GM19452 (cell line): ENCODE data around the gene MAP2K2.

ENCODE experiments used
- ATAC-seq: cut with Tn5 transposase; IDR thresholded peaks from one replicate; pipeline ENCODE4 v1.9.1; 2021; ENCODE audit not compliant: unreplicated experiment

Gene MAP2K2

DNA sequence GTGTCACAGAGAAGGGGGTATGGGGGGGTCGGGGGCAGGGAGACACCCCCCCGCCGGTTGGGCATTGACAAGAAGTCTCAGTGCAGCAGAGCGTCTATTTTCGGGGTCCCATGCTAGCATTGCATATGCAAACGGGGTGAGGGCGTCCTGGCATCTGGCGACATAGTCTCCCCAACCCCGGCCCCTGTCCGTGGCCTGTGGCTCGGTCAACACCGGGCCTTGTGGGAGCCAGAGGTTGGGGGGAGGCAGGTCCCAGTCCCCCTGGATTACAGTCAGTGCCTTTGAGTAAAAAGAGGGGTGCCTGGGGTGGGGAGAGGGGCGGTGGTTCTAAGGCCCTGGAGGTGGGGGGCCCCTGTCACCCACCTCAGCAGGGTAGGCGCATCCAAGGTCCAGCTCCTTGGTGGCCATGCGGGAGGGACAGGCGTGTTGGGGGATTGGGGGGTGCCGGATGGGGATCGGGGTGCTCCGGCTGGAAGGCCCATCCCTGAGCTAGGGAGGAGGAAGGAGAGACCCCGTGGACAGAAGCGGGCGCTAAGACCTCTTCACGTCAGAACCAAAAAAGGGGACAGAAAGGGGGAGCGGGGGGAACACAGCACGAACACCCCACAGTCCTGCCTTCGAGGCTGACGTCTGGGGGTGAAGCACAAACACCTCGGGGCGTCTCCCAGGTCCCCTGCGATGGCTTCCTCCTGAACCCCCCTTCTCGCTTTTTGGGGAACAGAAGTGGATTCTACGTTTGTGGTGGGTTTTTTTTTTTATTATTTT is 78.1 kb downstream of the MAP2K2 start:
- no peak for ATAC-seq

- no peak for ATAC-seq
Observed at GRCh38 chr19:4044990-4045465, 78.9 kb downstream of the MAP2K2 start.

DNA sequence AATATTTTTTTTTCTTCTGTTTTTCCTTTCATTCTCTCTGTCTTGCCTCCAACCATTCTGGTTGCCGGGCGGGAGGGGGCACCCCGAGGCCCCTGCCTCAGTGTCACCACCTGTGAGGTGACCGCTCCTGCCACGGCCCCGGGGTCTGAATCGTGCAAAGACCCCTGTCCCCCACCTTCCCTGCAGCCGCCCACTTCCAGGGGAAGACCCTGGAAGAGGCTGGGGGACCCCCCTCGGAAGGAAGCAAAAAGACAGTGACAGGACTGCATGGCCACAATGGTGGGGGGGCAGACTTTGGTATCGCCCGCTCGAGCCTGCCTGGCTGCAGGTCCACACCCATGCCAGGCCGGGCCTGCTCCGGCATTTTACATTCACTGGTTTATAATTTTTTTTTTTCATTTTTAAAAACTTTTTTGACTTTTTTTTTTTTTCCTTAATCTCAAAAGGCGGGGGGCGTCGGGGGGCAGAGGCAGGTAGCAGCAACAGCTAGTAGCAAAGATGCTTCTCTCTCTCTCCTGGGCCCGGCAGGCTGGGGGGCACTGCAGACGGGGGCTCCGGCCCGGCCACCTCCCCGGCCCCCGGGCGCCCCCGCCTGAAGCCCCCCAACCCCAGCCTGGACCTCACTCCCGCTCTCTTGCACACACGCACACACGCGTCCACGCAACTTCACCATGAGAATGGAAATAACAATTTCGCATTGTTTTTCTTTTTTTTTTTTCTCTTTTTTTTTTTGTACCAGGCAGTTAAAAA is 79.8 kb downstream of the MAP2K2 start:
- ATAC-seq: no peak

DNA sequence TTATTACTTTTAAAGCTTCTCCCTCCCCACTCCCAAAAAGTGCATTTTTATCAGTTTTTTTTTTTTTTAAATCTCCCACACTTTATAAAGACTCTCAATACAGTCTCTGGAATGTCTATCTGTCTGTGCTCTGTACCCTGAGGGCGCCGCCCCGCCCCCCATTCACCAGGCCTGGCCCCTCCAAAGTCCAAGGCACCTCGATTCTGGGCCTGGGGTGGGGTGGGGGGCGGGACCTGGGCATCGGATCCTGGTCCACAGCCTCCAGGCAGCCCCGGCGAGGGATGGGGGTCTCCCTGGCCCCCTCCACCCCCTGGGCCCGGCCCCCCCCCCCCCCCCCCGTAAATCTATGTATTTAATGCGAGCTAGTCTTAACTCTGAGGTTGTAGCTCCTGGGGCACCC is 80.5 kb downstream of the MAP2K2 start:
- ATAC-seq: no peak

DNA sequence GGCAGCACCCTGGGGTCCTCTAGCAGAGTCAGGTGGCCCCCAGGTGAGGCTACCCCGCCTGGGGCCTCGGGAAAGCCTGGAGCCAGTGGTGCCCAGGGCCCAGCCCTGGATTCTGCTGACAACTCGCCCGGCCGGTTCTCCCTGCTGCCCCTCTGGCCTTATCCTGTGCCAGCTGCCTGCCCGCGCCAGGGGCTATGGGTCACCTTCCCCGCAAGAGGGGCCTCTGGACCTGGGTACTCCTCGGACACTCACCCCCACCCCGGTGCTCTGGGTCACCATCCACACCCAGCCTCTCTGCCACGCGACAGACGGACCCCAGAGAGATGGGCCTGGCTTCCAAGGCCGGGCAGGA is 81.2 kb downstream of the MAP2K2 start:
- no peak for ATAC-seq

GRCh38 chr19:4042064-4042730 is 81.7 kb downstream of the MAP2K2 start:
- no peak for ATAC-seq
